ENCODE measurements around the gene ZSCAN12. TPM values are rescaled to one million over a fixed set of nuclear protein-coding genes. Genes with fewer than 3 reads are reported as not detected.

Gene ZSCAN12
- total and polyA plus RNA-seq, 12 donors, result 1.2 to 3.5 (median 2.6) TPM

DNA sequence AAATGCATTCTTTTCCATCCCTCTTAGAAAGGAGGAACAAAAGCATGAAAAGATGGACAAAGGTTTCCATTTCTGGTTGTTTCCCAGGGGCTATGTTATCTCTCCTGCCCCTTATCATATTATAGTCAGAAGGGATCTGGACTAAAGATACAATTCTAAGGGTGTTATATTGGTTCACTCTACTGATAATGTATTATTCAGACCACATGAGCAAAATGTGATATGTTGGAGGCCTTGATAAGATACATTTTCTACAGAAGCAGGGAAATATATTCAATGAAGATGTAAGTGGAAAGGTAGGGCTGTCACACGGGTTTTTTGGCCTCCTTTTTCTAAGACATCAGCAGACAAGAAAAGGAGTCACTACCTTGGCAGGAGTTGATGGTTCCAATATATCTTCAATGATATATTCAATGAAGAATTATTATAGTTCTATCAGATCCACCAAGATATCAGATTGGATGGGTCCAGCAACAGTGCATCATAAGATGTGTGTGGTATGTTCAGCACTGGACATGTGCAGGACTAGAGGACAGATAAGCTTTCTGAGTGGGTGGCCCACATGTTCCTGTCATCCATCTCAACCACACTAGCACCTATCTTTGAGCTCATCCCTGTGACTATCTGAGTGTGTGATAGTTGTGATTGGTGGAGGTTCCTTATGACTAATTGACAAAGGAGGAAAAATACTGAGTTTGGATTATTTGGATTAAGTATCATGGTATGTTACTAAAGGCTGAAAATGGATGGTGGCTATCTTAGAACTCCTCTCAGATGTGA lies 55.5 kb downstream of the ZSCAN12 start:
- Histone ChIP-seq H3K27ac (no peak overlapping the region), H3K27me3 (no peaks in the 10 kb centered on the region), H3K36me3 (peaks cover 0 to 8% (median 0%) of the 10 kb centered on the region in 9 donors), H3K9me3 (peaks cover 0 to 18% (median 0%) of the 10 kb centered on the region in 11 donors), H3K4me3 (no peak overlapping the region), H3K4me1 (peaks cover 0 to 5% (median 0%) of the 10 kb centered on the region in 9 donors)
- intact Hi-C loops (cut with DNase I), result loop anchor here in 1 of 10 donors (10.0 kb wide), 1 partner anchor 59 kb away; the partner anchor contains the start of gene PGBD1
- TF ChIP-seq, protein P1, sequence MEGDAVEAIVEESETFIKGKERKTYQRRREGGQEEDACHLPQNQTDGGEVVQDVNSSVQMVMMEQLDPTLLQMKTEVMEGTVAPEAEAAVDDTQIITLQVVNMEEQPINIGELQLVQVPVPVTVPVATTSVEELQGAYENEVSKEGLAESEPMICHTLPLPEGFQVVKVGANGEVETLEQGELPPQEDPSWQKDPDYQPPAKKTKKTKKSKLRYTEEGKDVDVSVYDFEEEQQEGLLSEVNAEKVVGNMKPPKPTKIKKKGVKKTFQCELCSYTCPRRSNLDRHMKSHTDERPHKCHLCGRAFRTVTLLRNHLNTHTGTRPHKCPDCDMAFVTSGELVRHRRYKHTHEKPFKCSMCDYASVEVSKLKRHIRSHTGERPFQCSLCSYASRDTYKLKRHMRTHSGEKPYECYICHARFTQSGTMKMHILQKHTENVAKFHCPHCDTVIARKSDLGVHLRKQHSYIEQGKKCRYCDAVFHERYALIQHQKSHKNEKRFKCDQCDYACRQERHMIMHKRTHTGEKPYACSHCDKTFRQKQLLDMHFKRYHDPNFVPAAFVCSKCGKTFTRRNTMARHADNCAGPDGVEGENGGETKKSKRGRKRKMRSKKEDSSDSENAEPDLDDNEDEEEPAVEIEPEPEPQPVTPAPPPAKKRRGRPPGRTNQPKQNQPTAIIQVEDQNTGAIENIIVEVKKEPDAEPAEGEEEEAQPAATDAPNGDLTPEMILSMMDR (IDR thresholded peaks at IDR 0.05), result no peak
- 47 to 64% methylated on average over 1 of the region's 1 CpG for WGBS, 2 donors
- no peak for ATAC-seq
- DNase-seq, result no peak

DNA sequence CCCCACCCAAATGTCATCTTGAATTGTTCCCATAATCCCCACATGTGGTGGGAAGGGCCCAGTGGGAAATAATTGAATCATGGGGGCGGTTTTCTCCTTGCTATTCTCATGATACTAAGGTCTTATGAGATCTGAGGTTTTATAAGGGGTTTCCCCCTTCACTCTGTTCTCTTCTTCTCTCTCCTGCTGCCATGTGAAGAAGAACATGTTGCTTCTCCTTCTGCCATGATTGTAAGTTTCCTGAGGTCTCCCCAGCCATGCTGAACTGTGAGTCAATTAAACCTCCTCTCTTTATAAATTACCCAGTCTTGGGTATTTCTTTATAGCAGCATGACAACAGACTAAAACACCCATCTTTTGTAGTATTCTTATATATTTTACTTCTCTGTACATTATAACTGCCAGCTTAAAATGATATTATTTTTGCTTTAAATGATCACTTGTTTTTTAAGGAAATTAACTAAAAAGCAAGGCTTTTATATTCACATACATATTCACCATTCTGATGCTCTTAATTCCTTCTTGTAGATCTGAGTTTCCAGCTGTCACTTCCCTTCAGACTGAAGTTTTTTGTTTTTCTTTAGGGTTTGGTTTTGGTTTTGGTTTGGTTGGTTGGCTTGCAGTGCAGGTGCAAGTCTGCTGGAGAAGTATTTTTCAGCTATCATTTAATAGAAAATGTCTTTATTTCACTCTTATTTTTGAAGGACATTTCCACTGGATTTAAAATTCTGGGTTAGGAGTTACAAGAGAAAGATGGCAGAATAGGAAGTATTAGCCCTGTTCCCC lies 59.0 kb downstream of the ZSCAN12 start:
- intact Hi-C loops (cut with DNase I), result loop anchor here in 1 of 10 donors (10.0 kb wide), 1 partner anchor 56 kb away; the partner anchor contains the start of gene PGBD1

DNA sequence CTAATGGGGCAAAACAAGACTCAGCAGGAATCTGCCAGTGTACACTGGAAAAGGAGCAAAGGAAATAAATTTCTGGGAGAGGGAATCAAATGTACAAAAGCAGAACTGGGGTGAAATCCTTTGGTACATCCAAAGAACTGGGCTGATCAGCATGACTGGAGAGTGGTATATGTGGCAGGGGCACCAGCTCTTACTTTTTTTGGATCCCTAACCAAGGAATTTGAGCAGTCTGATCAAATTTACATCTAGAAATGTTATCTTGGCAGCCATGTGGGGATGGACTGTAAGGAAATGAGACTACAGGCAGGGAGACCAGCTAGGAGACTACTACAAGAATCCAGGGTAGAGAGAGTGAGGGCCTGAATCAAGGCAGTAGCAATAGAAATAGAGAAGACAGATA lies 62.4 kb downstream of the ZSCAN12 start:
- Histone ChIP-seq H3K27me3 (no peaks in the 10 kb centered on the region), H3K9me3 (peaks cover 0 to 18% (median 0%) of the 10 kb centered on the region in 11 donors), H3K4me1 (peaks cover 0 to 25% (median 11%) of the 10 kb centered on the region in 9 donors), H3K4me3 (peak overlapping the region in 6 of 10 donors; percentile 61 to 74 (median 67)), H3K27ac (peak overlapping the region in 7 of 10 donors; percentile 88 to 97 (median 92)), H3K36me3 (peaks cover 0 to 8% (median 0%) of the 10 kb centered on the region in 9 donors)
- intact Hi-C loops (cut with DNase I), result loop anchor here in 7 of 10 donors (2.0 to 10.0 kb wide), 6 partner anchors 14 to 200 kb away; partner anchors contain the start of genes PGBD1 (in 3 of the 7) and ZSCAN26 (in 2 of the 7)
- no peak for DNase-seq
- ATAC-seq, result no peak
- TF ChIP-seq, protein P1 (IDR thresholded peaks at IDR 0.05), result no peak

More for the DNA sequence above, 59.0 kb downstream of the ZSCAN12 start:
- Histone ChIP-seq H3K9me3 (peaks cover 0 to 18% (median 0%) of the 10 kb centered on the region in 11 donors), H3K36me3 (peaks cover 0 to 8% (median 0%) of the 10 kb centered on the region in 9 donors), H3K4me3 (no peak overlapping the region), H3K27ac (no peak overlapping the region), H3K27me3 (no peaks in the 10 kb centered on the region), H3K4me1 (peaks cover 0 to 14% (median 10%) of the 10 kb centered on the region in 9 donors)
- no peak for DNase-seq
- WGBS, 2 donors, result 82 to 86% methylated on average over 1 of the region's 1 CpG
- TF ChIP-seq, protein P1 (IDR thresholded peaks at IDR 0.05), result no peak
- ATAC-seq, result no peak
